GM12878 (cell line): ENCODE data around the gene RAP1GAP. TPM values are rescaled to one million over a fixed set of nuclear protein-coding genes. Genes with fewer than 3 reads are reported as not detected.

ENCODE experiments used
- ATAC-seq: fragments of 200-7000 bp; cut with Tn5 transposase; 3 replicates; pipeline ENCODE4 v1.9.1; 2020; ENCODE audit warnings: mild to moderate bottlenecking, moderate library complexity
- BruUV-seq: library from RNA; stranded (reverse); fragments of 400-500 nt; replicated peaks from 2 replicates; lab custom pipeline; 2021; lab: Mats Ljungman, UMichigan
- CTCF ChIA-PET: fragments of 300-600 bp; sonication (Branson Sonifier 250); formaldehyde crosslinking; extraction: SDS; loops from one replicate; lab custom pipeline; 2021; ENCODE audit warnings: inconsistent platforms; lab: Yijun Ruan, JAX
- POLR2A ChIA-PET: fragments of 350-600 bp; formaldehyde crosslinking; extraction: SDS; loops from one replicate; lab custom pipeline; 2021; ENCODE audit warnings: inconsistent platforms; lab: Charles Lee
- RAD21 ChIA-PET: fragments of 300-600 bp; sonication (Branson Sonifier 250); formaldehyde crosslinking; loops from one replicate; lab custom pipeline; 2023; ENCODE audit warnings: antibody characterized with exemption; ENCODE audit not compliant: unreplicated experiment; lab: Charles Lee
- SMC1A ChIA-PET: fragments of 300-600 bp; sonication (Branson Sonifier 250); formaldehyde crosslinking; loops from one replicate; lab custom pipeline; 2023; ENCODE audit not compliant: unreplicated experiment, uncharacterized antibody; lab: Charles Lee
- DNase-seq: peaks from one replicate; pipeline ENCODE4 v3.0.0-alpha.2; 2011; ENCODE audit warnings: low read depth, low spot score
- FAIRE-seq: peaks from 3 replicates; lab custom pipeline; 2011; peaks lifted over from hg19 to GRCh38; lab: Jason Lieb, UNC
- H2AFZ ChIP-seq: 2 replicates; pipeline ENCODE4 v1.6.0; 2011; ENCODE audit warnings: low read depth, low read length, control low read depth; ENCODE audit not compliant: control insufficient read depth
- H3K27ac ChIP-seq: 2 replicates; pipeline ENCODE4 v1.5.1; 2011; ENCODE audit warnings: control low read depth; ENCODE audit not compliant: control insufficient read depth, insufficient read depth
- H3K27me3 ChIP-seq, 2 experiments: replicated peaks in 1 of 2; 2 replicates each; pipeline versions ENCODE4 v1.6.0 to v1.6.1; 2011; ENCODE audit warnings: low read length in 1 of 2; ENCODE audit not compliant: control insufficient read depth in 2 of 2, insufficient read depth in 2 of 2
- H3K36me3 ChIP-seq, 2 experiments: 2 replicates each; pipeline ENCODE4 v1.5.1; 2011; ENCODE audit warnings: low read length in 1 of 2; ENCODE audit not compliant: control insufficient read depth in 2 of 2, insufficient read depth in 2 of 2
- H3K4me1 ChIP-seq: 2 replicates; pipeline ENCODE4 v1.6.1; 2011; ENCODE audit warnings: mild to moderate bottlenecking, low read length, moderate library complexity, mixed read lengths; ENCODE audit not compliant: control insufficient read depth, insufficient read depth
- H3K4me2 ChIP-seq: 2 replicates; pipeline ENCODE4 v1.6.0; 2011; ENCODE audit warnings: control low read depth; ENCODE audit not compliant: control insufficient read depth, insufficient read depth
- H3K4me3 ChIP-seq: fragments of 200-600 bp; sonication (generic); 2 replicates; pipeline ENCODE4 v1.5.1; 2016
- H3K79me2 ChIP-seq: 2 replicates; pipeline ENCODE4 v1.6.0; 2011; ENCODE audit warnings: low read length; ENCODE audit not compliant: control insufficient read depth, insufficient read depth
- H3K9ac ChIP-seq: 2 replicates; pipeline ENCODE4 v1.8.0; 2011; ENCODE audit warnings: low read length, control low read depth, mixed read lengths; ENCODE audit not compliant: control insufficient read depth, insufficient read depth
- H3K9me3 ChIP-seq: replicated peaks from 3 replicates; pipeline ENCODE4 v1.5.1; 2011; ENCODE audit warnings: mild to moderate bottlenecking, low read length; ENCODE audit not compliant: control insufficient read depth, insufficient read depth
- H4K20me1 ChIP-seq: 2 replicates; pipeline ENCODE4 v1.6.0; 2011; ENCODE audit not compliant: control insufficient read depth, insufficient read depth
- JUND ChIP-seq: IDR thresholded peaks from 2 replicates; pipeline ENCODE4 v1.6.1; 2012; ENCODE audit warnings: low read depth, mild to moderate bottlenecking, low read length, improper control_type of control experiment, moderate library complexity
- PAX5 ChIP-seq: IDR thresholded peaks from 2 replicates; pipeline ENCODE4 v1.6.1; 2011; ENCODE audit warnings: low read depth, low read length, borderline replicate concordance
- PAX8 ChIP-seq: fragments of 450-650 bp; IDR thresholded peaks from 2 replicates; pipeline ENCODE4 v1.6.1; 2017; ENCODE audit warnings: mild to moderate bottlenecking, moderate library complexity
- RUNX3 ChIP-seq: IDR thresholded peaks from 2 replicates; pipeline ENCODE4 v1.6.1; 2012; ENCODE audit warnings: low read length, inconsistent platforms
- SIX5 ChIP-seq: IDR thresholded peaks from 2 replicates; pipeline ENCODE4 v1.6.1; 2011; ENCODE audit warnings: mild to moderate bottlenecking, low read depth, low read length, moderate library complexity; ENCODE audit not compliant: severe bottlenecking
- SRF ChIP-seq, 2 experiments: IDR thresholded peaks; 2 replicates each; pipeline ENCODE4 v1.6.1; 2011; ENCODE audit warnings: low read depth in 2 of 2, low read length in 2 of 2, mild to moderate bottlenecking in 1 of 2, moderate library complexity in 1 of 2
- STAT3 ChIP-seq: IDR thresholded peaks from 2 replicates; pipeline ENCODE4 v1.6.1; 2011; ENCODE audit warnings: low read depth, low read length, improper control_type of control experiment
- YY1 ChIP-seq: IDR thresholded peaks from 2 replicates; pipeline ENCODE4 v1.6.1; 2011; ENCODE audit warnings: low read depth, mild to moderate bottlenecking, low read length
- WGBS: methylation state at CpG from one replicate; pipeline ENCODE4 v1.1.6; 2016; ENCODE audit warnings: low lambda C conversion rate; ENCODE audit not compliant: insufficient replicate concordance, insufficient coverage; ENCODE audit errors: missing lambda C conversion rate; 5-methylcytosine and 5-hydroxymethylcytosine counted together
- in situ Hi-C: fragments of 300-500 bp; cut with MboI; formaldehyde crosslinking; loops from 9 replicates; pipeline ENCODE4 v1.14.3; 2018; ENCODE audit warnings: mixed read lengths
- intact Hi-C: fragments of 100-400 bp; cut with micrococcal nuclease; formaldehyde crosslinking; loops from one replicate; pipeline ENCODE4 v1.14.2; 2022; ENCODE audit not compliant: unreplicated experiment
- polyA plus RNA-seq, 11 experiments: library from polyadenylated mRNA; depleted of rRNA in 4 of 11; unstranded in 6 of 11; stranded (reverse) in 5 of 11; fragments of >200 nt; fragmentation: Nextera tagmentation in 4 of 11; fragmentation: Illumina TruSeq in 1 of 11; extraction: Ambion mirVana in 4 of 11; extraction: Trizol in 1 of 11; gene quantifications; 1 replicate in 1 of 11; 2 replicates in 10 of 11; pipeline versions ENCODE4 v1.2.1 to v1.2.3, GENCODE V29; 2011 to 2016; ENCODE audit warnings: inconsistent platforms in 2 of 11, missing spikeins in 2 of 11, low read depth in 1 of 11
- total RNA-seq, 4 experiments: library from RNA; depleted of rRNA in 3 of 4; stranded (reverse); fragments of >200 nt in 3 of 4; fragmentation: Illumina TruSeq in 1 of 4; extraction: Trizol in 1 of 4; gene quantifications; 2 replicates each; pipeline versions ENCODE4 v1.2.1 to v1.2.3, GENCODE V29; 2013 to 2021
- TF ChIP-seq, protein P1 (sequence below): fragments of 150-350 bp; IDR thresholded peaks from 2 replicates; pipeline ENCODE4 v1.6.1; 2014; ENCODE audit warnings: mild to moderate bottlenecking, low read depth, low read length
- TF ChIP-seq, protein P2 (sequence below): IDR thresholded peaks from 2 replicates; pipeline ENCODE4 v1.6.1; 2011; ENCODE audit warnings: low read depth, low read length, improper control_type of control experiment, borderline replicate concordance

The RAP1GAP gene
- total and polyA plus RNA-seq, 10 of the 15 experiments (the other 5 are each of a cell fraction or from before 2014, with no cell fraction given) = 0.04 to 0.96 (median 0.09) TPM; not detected in 3

DNA sequence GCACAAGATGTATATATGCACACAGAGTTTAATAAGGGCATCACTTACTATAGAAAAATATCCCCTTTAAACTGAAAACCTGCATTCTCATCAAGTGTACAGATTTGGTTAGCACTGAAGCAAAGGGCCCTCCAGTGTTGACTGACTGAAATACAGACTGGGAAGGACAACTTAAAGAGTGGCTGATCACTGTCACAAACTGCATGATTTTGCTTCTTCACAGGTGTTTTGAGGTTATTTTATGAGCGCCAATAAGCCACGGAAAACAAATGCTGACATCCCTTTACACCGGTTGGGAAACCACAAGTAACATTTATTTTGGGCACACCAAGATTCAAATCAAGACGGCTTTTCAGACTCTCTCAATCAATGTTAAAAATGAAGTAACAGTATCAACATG is 30.9 kb upstream of the RAP1GAP start:
- Histone ChIP-seq H3K4me2 (no peak overlapping the region), H3K36me3 (peaks cover 9 to 34% of the 10 kb centered on the region in 2 experiments), H3K79me2 (no peaks in the 10 kb centered on the region; the same call in 1 of the 2 replicates), H3K9me3 (no peaks in the 10 kb centered on the region), H2AFZ (no peak overlapping the region), H3K4me3 (no peak overlapping the region), H3K4me1 (no peaks in the 10 kb centered on the region), H4K20me1 (no peaks in the 10 kb centered on the region), H3K27ac (no peak overlapping the region), H3K27me3 (no peaks in the 10 kb centered on the region), H3K9ac (no peak overlapping the region)
- FAIRE-seq (no peak), DNase-seq (no peak), ATAC-seq (no peak)
- TF ChIP-seq PAX8 = no peak
- no peak for TF ChIP-seq PAX5
- TF ChIP-seq, protein P1, sequence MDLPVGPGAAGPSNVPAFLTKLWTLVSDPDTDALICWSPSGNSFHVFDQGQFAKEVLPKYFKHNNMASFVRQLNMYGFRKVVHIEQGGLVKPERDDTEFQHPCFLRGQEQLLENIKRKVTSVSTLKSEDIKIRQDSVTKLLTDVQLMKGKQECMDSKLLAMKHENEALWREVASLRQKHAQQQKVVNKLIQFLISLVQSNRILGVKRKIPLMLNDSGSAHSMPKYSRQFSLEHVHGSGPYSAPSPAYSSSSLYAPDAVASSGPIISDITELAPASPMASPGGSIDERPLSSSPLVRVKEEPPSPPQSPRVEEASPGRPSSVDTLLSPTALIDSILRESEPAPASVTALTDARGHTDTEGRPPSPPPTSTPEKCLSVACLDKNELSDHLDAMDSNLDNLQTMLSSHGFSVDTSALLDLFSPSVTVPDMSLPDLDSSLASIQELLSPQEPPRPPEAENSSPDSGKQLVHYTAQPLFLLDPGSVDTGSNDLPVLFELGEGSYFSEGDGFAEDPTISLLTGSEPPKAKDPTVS = no peak
- TF ChIP-seq SIX5 = no peak
- TF ChIP-seq RUNX3 = peak; percentile 47; the same call in 1 of the 2 replicates
- no peak for TF ChIP-seq JUND
- no peak for TF ChIP-seq YY1
- intact Hi-C loops (loop anchor here (5.0 kb wide), 2 partner anchors 82 to 262 kb away; partner anchors contain the start of gene USP48), in situ Hi-C loops (loop anchor here (25.0 kb wide), 1 partner anchor 938 kb away; no protein-coding TSS in a partner anchor)
- SMC1A ChIA-PET = no interaction called here
- CTCF ChIA-PET = no interaction called here
- WGBS = 15% methylated on average over 4 of the region's 4 CpGs
- RAD21 ChIA-PET = no interaction called here
- BruUV-seq = TSS peak; percentile 45
- POLR2A ChIA-PET = no interaction called here

DNA sequence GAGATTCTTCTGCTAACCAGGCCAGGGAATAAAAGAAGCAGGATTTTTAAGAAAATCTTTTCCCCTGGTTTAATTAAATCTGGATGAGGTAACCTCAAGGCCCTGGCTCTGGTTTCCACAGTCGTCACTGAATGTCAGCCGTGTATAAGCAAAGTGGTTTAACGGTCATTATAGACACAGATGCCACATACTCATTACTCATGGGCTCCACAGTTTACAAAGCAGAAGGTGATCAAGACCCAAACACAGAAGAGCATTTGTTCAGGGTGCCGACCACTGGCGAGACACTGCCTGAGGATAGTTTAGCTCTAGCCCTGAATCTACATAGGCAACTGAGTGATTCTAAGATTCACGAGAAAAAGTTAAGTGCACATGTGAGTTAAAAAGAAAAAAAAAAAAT is 27.8 kb upstream of the RAP1GAP start:
- in situ Hi-C loops = no loop called here
- no peak for TF ChIP-seq SRF (IDR thresholded peaks at IDR 0.05; ENCODE audit: low read depth in 2 of 2, low read length in 2 of 2)
- no peak for TF ChIP-seq STAT3
- TF ChIP-seq, protein P2, sequence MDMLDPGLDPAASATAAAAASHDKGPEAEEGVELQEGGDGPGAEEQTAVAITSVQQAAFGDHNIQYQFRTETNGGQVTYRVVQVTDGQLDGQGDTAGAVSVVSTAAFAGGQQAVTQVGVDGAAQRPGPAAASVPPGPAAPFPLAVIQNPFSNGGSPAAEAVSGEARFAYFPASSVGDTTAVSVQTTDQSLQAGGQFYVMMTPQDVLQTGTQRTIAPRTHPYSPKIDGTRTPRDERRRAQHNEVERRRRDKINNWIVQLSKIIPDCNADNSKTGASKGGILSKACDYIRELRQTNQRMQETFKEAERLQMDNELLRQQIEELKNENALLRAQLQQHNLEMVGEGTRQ = no peak
- no peaks in the 10 kb centered on the region for H3K9me3 ChIP-seq
- no peak overlapping the region for H3K4me3 ChIP-seq
- no TSS peak for BruUV-seq
- no peaks in the 10 kb centered on the region for H4K20me1 ChIP-seq
- H3K27me3 ChIP-seq = no peaks in the 10 kb centered on the region
- no peak for DNase-seq
- WGBS = 92% methylated on average over 6 of the region's 6 CpGs
- H3K4me1 ChIP-seq = no peaks in the 10 kb centered on the region
- no peak overlapping the region for H3K4me2 ChIP-seq
- H3K27ac ChIP-seq = no peak overlapping the region
- intact Hi-C loops = no loop called here
- ChIA-PET CTCF (no interaction called here), RAD21 (no interaction called here), SMC1A (no interaction called here), POLR2A (no interaction called here)
- ATAC-seq = no peak
- peaks cover 15 to 33% of the 10 kb centered on the region in 2 experiments for H3K36me3 ChIP-seq
- no peak overlapping the region for H3K9ac ChIP-seq
- H3K79me2 ChIP-seq = no peaks in the 10 kb centered on the region
- no peak overlapping the region for H2AFZ ChIP-seq
- FAIRE-seq = no peak
